GM12801 (cell line): ENCODE data around the gene PYGO1.

ENCODE experiments used
- CTCF ChIP-seq: IDR thresholded peaks from one replicate; pipeline ENCODE4 v1.5.1; 2011; ENCODE audit warnings: control low read depth; ENCODE audit not compliant: insufficient read length; ENCODE audit errors: extremely low read depth

The PYGO1 gene

GRCh38 chr15:55535436-55535835 lies 52.7 kb downstream of the PYGO1 start:
- TF ChIP-seq CTCF, result no peak

GRCh38 chr15:55532944-55533343 lies 55.2 kb downstream of the PYGO1 start:
- TF ChIP-seq CTCF, result no peak

GRCh38 chr15:55530861-55531313 lies 57.3 kb downstream of the PYGO1 start:
- TF ChIP-seq CTCF, result no peak

- no peak for TF ChIP-seq CTCF
Measured at GRCh38 chr15:55528812-55529211, 59.3 kb downstream of the PYGO1 start.

GRCh38 chr15:55527150-55527549 lies 61.0 kb downstream of the PYGO1 start:
- TF ChIP-seq CTCF, result no peak

GRCh38 chr15:55526559-55527036 lies 61.5 kb downstream of the PYGO1 start:
- TF ChIP-seq CTCF, result no peak

GRCh38 chr15:55522742-55523450 lies 65.2 kb downstream of the PYGO1 start:
- no peak for TF ChIP-seq CTCF
